ENCODE data around the gene ADORA2A.

DNA sequence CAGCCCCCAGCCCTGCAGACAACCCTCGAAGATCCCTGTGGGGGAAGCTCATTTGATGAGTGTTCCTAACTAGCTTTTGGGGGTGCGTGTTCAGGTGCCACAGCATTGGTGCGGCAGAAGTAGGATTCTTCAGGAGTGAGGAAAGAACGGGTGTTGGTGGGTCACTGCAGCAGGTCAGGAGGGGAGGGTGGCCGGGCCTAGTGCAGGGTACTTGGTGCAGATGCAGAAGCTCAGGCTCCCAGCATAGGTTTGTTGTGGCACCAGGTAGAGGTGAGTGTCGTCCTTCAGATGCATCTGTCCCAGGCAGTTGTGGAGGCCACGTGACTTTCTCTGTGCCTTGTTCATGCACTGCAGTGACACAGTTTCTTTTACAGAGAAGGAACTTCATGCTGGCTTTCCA is 15.1 kb upstream of the ADORA2A start:
- TF ChIP-seq, protein P1, sequence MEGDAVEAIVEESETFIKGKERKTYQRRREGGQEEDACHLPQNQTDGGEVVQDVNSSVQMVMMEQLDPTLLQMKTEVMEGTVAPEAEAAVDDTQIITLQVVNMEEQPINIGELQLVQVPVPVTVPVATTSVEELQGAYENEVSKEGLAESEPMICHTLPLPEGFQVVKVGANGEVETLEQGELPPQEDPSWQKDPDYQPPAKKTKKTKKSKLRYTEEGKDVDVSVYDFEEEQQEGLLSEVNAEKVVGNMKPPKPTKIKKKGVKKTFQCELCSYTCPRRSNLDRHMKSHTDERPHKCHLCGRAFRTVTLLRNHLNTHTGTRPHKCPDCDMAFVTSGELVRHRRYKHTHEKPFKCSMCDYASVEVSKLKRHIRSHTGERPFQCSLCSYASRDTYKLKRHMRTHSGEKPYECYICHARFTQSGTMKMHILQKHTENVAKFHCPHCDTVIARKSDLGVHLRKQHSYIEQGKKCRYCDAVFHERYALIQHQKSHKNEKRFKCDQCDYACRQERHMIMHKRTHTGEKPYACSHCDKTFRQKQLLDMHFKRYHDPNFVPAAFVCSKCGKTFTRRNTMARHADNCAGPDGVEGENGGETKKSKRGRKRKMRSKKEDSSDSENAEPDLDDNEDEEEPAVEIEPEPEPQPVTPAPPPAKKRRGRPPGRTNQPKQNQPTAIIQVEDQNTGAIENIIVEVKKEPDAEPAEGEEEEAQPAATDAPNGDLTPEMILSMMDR (IDR thresholded peaks at IDR 0.05; ENCODE audit: insufficient read depth, low read length, poor library complexity, severe bottlenecking) = no peak
- TF ChIP-seq EZH2phosphoT487 (conservative IDR thresholded peaks at IDR 0.05; ENCODE audit: low read length) = no peak
